ENCODE results near the gene PAH. TPM values are rescaled to one million over a fixed set of nuclear protein-coding genes. Genes with fewer than 3 reads are reported as not detected.

Gene PAH
- polyA plus RNA-seq, 2 of the 4 experiments (the other 2 are of a cell fraction), result not detected

DNA sequence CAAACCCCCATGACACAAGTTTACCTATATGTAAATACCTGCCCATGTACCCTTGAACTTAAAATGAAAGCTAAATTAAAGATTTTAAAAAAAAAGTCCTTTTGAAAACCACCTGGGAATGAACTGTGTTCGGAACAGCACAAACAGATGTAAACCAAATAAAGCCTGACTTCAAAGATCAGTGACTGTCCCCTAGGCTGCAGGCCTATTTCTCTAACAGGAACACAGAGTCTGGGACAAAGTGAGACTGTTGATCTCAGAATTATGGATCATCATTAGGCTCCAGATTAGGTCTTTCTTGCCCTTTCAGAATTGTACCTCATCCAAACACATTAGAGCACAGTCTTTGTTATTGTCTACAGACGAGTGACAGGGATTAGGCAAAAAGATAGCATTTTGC is 54.6 kb downstream of the PAH start:
- ChIA-PET POLR2A (no interaction called here), CTCF (no interaction called here)
- no peak for TF ChIP-seq CBX2 (IDR thresholded peaks at IDR 0.05; ENCODE audit: borderline replicate concordance, low read depth)
- no peak for TF ChIP-seq KDM1A (IDR thresholded peaks at IDR 0.05; ENCODE audit: low read depth)
- no peak for TF ChIP-seq RFX5 (IDR thresholded peaks at IDR 0.05)
- TF ChIP-seq, protein P1, sequence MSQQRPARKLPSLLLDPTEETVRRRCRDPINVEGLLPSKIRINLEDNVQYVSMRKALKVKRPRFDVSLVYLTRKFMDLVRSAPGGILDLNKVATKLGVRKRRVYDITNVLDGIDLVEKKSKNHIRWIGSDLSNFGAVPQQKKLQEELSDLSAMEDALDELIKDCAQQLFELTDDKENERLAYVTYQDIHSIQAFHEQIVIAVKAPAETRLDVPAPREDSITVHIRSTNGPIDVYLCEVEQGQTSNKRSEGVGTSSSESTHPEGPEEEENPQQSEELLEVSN (IDR thresholded peaks at IDR 0.05; ENCODE audit: borderline replicate concordance, low read depth), result no peak
- TF ChIP-seq FOSL2 (IDR thresholded peaks at IDR 0.05), result no peak
- TF ChIP-seq FOSL2 (CRISPR knock-in tag; IDR thresholded peaks at IDR 0.05), result no peak
- no peak for TF ChIP-seq CEBPB (IDR thresholded peaks at IDR 0.05)
- no peak for TF ChIP-seq HEYL (CRISPR knock-in tag; IDR thresholded peaks at IDR 0.05)
- no peak for TF ChIP-seq MYC (IDR thresholded peaks at IDR 0.05; ENCODE audit: borderline replicate concordance, low read length)
- no peak for TF ChIP-seq EP300 (IDR thresholded peaks at IDR 0.05)
- TF ChIP-seq, protein P2, sequence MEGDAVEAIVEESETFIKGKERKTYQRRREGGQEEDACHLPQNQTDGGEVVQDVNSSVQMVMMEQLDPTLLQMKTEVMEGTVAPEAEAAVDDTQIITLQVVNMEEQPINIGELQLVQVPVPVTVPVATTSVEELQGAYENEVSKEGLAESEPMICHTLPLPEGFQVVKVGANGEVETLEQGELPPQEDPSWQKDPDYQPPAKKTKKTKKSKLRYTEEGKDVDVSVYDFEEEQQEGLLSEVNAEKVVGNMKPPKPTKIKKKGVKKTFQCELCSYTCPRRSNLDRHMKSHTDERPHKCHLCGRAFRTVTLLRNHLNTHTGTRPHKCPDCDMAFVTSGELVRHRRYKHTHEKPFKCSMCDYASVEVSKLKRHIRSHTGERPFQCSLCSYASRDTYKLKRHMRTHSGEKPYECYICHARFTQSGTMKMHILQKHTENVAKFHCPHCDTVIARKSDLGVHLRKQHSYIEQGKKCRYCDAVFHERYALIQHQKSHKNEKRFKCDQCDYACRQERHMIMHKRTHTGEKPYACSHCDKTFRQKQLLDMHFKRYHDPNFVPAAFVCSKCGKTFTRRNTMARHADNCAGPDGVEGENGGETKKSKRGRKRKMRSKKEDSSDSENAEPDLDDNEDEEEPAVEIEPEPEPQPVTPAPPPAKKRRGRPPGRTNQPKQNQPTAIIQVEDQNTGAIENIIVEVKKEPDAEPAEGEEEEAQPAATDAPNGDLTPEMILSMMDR (IDR thresholded peaks at IDR 0.05), result no peak
- TF ChIP-seq, protein P3, sequence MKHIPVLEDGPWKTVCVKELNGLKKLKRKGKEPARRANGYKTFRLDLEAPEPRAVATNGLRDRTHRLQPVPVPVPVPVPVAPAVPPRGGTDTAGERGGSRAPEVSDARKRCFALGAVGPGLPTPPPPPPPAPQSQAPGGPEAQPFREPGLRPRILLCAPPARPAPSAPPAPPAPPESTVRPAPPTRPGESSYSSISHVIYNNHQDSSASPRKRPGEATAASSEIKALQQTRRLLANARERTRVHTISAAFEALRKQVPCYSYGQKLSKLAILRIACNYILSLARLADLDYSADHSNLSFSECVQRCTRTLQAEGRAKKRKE (CRISPR knock-in tag; IDR thresholded peaks at IDR 0.05; ENCODE audit: low read depth), result no peak
- TF ChIP-seq SREBF2 (IDR thresholded peaks at IDR 0.05), result no peak
- no peak for TF ChIP-seq POLR2A (IDR thresholded peaks at IDR 0.05; ENCODE audit: low read length)
- TF ChIP-seq FOXS1 (CRISPR knock-in tag; IDR thresholded peaks at IDR 0.05), result no peak
- TF ChIP-seq HOXB5 (CRISPR knock-in tag; IDR thresholded peaks at IDR 0.05), result no peak
- TF ChIP-seq TFCP2L1 (CRISPR knock-in tag; IDR thresholded peaks at IDR 0.05), result no peak
- TF ChIP-seq PHF8 (IDR thresholded peaks at IDR 0.05; ENCODE audit: borderline replicate concordance, low read depth), result no peak
- Histone ChIP-seq H3K4me1 (no peaks in the 10 kb centered on the region), H3K27ac (no peak overlapping the region), H3K9me3 (no peaks in the 10 kb centered on the region), H3K4me3 (no peak overlapping the region), H3K4me2 (no peak overlapping the region)
- ATAC-seq (no peak), FAIRE-seq (no peak), DNase-seq (ENCODE audit: low read depth in 1 of 2, low spot score in 1 of 2) (no peak)
- 6% methylated on average over 2 of the region's 2 CpGs for WGBS (ENCODE audit: missing lambda C conversion rate)

DNA sequence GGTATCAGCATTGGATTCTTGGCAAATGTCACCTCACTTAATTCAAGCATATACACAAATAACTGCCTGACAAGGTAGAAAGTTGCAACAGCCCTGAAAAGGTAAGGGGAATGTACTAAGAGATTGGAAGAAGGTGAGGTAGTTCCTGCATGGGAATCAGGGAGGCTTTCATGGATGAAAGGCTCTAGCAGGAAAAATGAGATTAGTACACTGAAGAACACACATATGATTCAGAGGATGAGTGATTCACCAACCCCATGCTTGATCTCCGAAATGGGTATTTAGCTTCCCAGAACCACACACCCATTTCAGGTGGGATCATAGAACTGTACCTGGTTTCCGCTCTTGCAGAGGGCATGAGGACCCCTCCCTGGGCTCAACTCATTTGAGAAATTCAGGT is 65.8 kb downstream of the PAH start:
- ChIA-PET CTCF (interaction anchor here (1.4 to 1.5 kb wide), 2 partner anchors 14 to 32 kb away, joined by 4 to 6 read pairs; no protein-coding TSS in a partner anchor), POLR2A (no interaction called here)
- Histone ChIP-seq H3K9me3 (no peaks in the 10 kb centered on the region), H3K4me3 (no peak overlapping the region), H3K4me1 (no peaks in the 10 kb centered on the region), H3K4me2 (no peak overlapping the region), H3K27ac (no peak overlapping the region)
- ATAC-seq (no peak), DNase-seq (ENCODE audit: low read depth in 1 of 2, low spot score in 1 of 2) (no peak), FAIRE-seq (no peak)
- TF ChIP-seq, protein P3 (CRISPR knock-in tag; IDR thresholded peaks at IDR 0.05; ENCODE audit: low read depth), result no peak
- TF ChIP-seq HDAC2 (IDR thresholded peaks at IDR 0.05), result no peak
- TF ChIP-seq CBX2 (IDR thresholded peaks at IDR 0.05; ENCODE audit: borderline replicate concordance, low read depth), result no peak
- no peak for TF ChIP-seq EHMT2 (IDR thresholded peaks at IDR 0.05; ENCODE audit: low read depth)
- no peak for TF ChIP-seq RNF2 (IDR thresholded peaks at IDR 0.05; ENCODE audit: borderline replicate concordance, low read depth)
- no peak for TF ChIP-seq MYC (IDR thresholded peaks at IDR 0.05; ENCODE audit: borderline replicate concordance, low read length)
- no peak for TF ChIP-seq FOSL2 (IDR thresholded peaks at IDR 0.05)
- TF ChIP-seq FOSL2 (CRISPR knock-in tag; IDR thresholded peaks at IDR 0.05), result no peak
- no peak for TF ChIP-seq KDM5A (IDR thresholded peaks at IDR 0.05)
- TF ChIP-seq SREBF2 (IDR thresholded peaks at IDR 0.05), result no peak
- 15% methylated on average over 2 of the region's 2 CpGs for WGBS (ENCODE audit: missing lambda C conversion rate)
